HG02884 (cell line): ENCODE measurements around the gene TMEM243.
"Not testable (repeated sequence)": the region's sequence is repeated elsewhere in the genome, so short reads cannot be mapped to it uniquely, and the experiment has no call there.

Experiments used
- ATAC-seq: cut with Tn5 transposase; IDR thresholded peaks from one replicate; pipeline ENCODE4 v1.9.1; 2021; ENCODE audit warnings: mild to moderate bottlenecking, moderate library complexity; ENCODE audit not compliant: unreplicated experiment

Gene TMEM243

GRCh38 chr7:87213252-87213651, 6.3 kb downstream of the TMEM243 start:
- ATAC-seq, result no peak

GRCh38 chr7:87212498-87212897, 7.0 kb downstream of the TMEM243 start:
- ATAC-seq, result no peak

GRCh38 chr7:87210506-87210905, 9.0 kb downstream of the TMEM243 start:
- no peak for ATAC-seq

- no peak for ATAC-seq
Measured at GRCh38 chr7:87209295-87209924, 10.1 kb downstream of the TMEM243 start.

GRCh38 chr7:87206361-87206760, 13.2 kb downstream of the TMEM243 start:
- no peak for ATAC-seq

- not testable (repeated sequence) for ATAC-seq
Measured at GRCh38 chr7:87205701-87206100, 13.8 kb downstream of the TMEM243 start.

DNA sequence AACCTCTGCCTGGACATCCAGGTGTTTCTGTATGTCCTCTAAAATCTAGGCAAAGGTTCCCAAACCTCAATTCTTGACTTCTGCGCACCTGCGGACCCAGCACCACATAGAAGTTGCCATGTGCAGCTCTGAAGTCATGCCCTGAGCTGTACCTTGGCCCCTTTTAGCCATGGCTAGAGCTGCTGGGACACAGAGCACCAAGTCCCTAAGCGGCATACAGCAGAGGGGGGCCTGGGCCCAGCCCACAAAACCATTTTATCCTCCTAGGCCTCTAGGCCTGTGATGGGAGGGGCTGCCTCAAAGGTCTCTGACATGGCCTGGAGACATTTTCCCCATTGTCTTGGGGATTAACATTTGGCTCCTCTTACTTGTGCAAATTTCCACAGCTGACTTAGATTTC, 14.6 kb downstream of the TMEM243 start:
- ATAC-seq, result no peak

DNA sequence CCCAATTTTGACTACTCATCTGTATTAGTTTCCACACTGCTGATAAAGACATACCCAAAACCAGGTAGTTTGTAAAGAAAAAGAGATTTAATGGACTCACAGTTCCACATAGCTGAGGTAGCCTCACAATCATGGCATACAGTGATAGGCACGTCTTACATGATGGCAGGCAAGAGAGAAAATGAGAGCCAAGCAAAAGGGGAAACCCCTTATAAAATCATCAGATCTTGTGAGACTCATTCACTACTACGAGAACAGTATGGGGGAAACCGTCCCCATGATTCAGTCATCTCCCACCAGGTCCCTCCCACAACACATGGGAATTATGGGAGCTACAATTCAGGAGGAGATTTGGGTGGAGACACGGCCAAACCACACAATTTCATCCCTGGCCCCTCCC, 15.6 kb downstream of the TMEM243 start:
- ATAC-seq, result not testable (repeated sequence)

DNA sequence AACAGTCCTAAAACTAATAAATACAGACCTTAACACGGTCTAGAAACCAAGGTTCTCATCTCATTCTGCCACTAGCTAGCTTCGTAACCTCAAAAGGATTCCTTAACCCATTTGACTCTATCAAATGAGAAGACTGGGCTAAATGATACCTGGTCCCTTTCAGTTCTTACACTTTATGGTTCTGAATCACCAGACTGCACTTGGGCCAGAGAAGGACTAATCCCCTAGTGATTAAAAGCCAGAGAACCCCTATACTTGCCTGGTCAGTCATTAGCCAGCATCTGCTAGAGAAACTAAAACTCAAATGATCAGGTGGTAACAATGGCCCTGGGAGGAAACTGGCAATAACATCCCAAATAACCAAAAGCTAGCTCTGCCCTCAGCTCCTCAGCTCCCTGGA, 16.8 kb downstream of the TMEM243 start:
- no peak for ATAC-seq

DNA sequence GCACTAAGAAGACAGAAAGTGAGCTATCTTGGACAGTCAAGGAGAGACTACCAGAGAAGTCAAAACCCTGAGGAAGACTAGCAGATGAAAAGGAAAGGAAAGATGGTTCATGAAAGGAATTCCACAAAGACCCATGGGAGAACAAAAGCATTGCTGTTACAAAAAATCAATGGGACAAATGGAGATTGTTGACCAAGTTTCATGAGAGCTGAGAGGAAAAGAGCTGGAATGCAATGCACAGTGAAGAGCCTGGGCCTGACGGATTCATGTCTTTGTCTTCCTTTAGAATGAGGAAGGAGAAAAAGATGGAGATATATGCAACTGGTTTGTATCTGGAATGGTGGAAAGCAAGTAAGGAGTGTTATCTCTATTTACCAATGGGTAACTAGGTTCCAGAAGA, 17.3 kb downstream of the TMEM243 start:
- no peak for ATAC-seq

DNA sequence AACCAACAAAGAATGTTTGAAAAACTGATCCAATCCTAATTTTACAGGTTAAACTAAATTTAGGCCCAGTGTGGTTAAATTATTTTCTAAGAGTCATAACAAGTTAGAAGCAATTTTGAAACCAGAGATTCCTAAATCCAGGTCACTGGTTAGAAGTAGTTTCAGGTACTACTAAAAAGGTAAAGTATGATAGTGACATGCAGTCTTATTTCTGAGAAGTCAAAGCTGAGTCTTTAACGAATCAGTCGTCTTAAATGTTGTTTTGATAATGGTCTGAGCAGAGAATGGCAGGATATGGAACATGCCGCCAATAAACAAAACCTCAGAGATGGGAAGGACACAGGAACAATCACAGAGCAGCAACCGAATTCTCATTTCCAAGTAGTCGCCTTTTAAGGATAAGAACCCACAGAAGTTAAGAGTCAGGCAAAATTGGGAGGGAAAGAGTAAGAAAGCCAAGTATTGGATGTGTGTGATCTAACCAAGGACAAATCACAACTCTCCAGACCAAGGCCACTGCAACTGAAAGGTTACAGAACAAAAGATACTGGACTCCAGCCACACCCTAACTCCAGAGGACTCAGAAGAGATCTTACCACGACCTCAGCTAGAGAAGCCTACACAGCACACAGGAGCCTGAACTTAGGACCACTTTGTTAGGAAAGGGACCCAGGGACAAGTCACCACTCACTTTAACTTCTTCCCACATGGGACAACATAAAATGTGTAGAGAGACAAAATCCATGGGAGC, 19.7 kb downstream of the TMEM243 start:
- no peak for ATAC-seq

GRCh38 chr7:87199241-87199640, 20.3 kb downstream of the TMEM243 start:
- no peak for ATAC-seq

- ATAC-seq, result no peak
Measured at GRCh38 chr7:87193912-87194311, 25.6 kb downstream of the TMEM243 start.

- no peak for ATAC-seq
Measured at GRCh38 chr7:87192784-87193487, 26.6 kb downstream of the TMEM243 start.

DNA sequence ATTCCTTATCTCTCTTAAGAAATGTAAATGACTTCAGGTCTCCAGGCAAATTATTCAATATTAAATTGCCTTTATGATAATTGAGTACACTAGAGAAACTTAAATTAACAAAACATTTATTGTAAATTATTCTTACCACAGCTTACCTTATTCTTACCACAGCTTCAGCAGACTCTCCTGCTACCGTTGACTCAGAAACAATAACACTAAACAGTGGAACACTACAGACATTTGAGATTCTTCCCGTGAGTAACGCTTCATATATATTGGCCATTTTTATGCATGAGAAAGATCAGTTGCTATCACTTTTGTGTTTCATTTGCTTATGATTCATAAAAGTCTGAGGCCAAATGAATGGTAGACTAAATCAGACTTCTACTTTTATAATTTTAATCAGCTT, 28.7 kb downstream of the TMEM243 start:
- no peak for ATAC-seq

DNA sequence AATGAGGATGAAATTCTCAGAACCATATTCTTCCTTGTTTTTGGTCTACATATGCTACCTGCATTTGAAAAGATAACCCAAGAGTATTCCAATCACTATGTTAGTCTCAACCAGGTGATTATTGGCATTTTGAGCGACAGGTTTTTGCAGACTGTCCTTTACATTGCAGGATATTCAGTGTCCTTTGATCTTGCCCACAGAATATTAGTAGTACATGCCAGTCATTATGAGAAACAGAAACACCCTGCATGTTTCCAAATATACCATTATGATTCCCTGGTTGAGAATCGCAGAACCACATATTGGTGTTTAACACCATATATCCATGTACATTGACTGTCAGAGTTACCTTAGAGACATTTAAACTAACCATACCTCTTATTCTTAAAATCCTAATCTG, 30.6 kb downstream of the TMEM243 start:
- peak; percentile 41 for ATAC-seq

DNA sequence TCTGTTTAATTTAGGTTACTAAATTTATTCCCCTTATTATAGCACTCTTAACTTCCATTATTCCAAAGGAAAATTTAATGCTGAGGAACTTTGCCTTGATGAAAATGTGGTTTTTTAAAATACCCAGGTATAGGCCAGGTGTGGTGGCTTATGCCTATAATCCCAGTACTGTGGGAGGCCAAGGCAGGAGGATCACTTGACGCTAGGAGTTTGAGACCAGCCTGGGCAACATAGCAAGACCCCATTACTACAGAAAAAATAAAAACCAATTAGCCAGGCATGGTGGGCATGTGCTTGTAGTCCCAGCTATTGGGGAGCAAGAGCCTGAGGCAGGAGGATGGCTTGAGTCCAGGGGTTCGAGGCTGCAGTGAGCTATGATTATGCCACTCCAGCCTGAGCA, 32.4 kb downstream of the TMEM243 start:
- no peak for ATAC-seq

DNA sequence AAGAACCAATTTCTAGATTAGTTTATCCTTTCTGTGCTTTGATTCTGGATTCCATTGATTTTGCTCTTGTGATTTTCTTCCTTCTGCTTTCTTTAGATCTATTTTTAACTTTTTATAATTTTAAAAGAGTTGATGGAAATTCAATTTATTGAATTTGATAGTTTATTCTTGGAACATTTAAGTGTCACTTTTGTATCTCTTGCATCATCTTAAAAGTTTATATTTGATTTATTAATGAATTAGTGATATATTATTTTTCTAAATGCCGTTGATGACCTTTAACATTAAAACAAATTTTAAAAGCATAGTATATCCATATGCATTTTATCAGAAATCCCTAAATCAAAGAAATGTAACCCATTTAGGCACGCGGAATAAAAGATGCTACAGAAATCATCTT, 40.4 kb downstream of the TMEM243 start:
- no peak for ATAC-seq

DNA sequence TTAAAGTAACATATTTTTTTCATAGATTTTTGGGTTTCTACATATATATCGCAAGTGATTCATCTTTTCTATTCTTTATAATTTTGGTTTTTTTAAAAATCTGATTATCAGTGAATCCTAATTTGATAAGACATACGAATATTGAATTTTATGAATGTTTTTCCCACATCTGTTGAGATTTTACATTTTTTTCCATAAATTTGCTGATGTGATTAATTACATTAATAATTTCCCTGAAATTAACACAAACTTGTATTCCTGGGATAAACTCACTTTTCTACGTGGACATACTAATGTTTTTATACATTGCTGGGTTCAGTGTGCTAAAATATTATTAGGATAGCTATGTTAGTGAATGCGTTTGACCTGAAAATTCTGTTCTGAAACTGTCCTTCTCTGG, 41.2 kb downstream of the TMEM243 start:
- no peak for ATAC-seq

- no peak for ATAC-seq
Measured at GRCh38 chr7:87173471-87173870, 46.1 kb downstream of the TMEM243 start.

GRCh38 chr7:87171282-87171934, 48.1 kb downstream of the TMEM243 start:
- no peak for ATAC-seq

DNA sequence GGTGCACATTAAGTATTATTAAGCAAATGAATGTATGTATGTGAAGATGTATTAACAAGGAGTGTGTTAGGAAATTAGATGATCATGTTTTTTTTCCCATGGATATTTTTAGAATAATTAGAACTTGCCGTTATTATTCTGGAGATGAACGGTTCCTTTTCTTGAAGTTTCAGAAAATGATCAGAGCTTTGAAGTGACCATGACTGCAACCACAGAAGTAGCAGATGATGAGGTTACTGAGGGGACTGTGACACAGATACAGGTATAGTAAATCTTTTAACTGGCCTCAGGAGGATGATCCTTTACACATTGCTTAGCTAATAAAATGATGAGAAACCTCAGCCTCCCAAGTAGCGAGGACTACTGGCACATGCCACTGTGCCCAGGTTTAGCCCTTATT, 48.7 kb downstream of the TMEM243 start:
- no peak for ATAC-seq
